IPS-18c (cell line): ENCODE measurements around the gene U2SURP.

ENCODE experiments used
- H3K4me3 ChIP-seq: 2 replicates; pipeline ENCODE4 v1.7.0; 2013; ENCODE audit warnings: low read depth, mild to moderate bottlenecking, low read length, moderate library complexity; ENCODE audit not compliant: insufficient read depth
- H3K9me3 ChIP-seq: one replicate; pipeline ENCODE4 v1.6.1; 2013; ENCODE audit warnings: mild to moderate bottlenecking, low read length, moderate library complexity; ENCODE audit not compliant: control insufficient read depth, insufficient read depth

The U2SURP gene

DNA sequence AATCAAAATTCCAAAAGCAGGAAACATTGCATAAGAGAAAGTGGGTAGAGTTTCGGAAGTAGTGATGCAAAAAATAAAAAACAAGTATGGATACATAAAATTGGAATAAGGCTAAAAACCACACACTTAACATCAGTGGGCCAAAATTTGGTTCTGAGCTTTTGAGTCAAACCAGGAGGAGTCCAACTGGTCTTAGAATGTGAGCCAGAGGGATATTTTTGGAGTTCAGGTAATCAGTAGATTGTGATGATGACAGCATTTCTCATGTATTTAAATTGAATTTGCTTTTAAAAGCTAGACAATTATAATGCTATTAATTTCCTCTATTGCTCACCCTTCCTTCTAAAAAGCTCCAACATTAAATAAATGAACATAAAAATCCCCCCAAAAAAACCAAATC, 80.0 kb downstream of the U2SURP start:
- peaks cover 3% of the 10 kb centered on the region for H3K9me3 ChIP-seq
- no peak overlapping the region for H3K4me3 ChIP-seq

DNA sequence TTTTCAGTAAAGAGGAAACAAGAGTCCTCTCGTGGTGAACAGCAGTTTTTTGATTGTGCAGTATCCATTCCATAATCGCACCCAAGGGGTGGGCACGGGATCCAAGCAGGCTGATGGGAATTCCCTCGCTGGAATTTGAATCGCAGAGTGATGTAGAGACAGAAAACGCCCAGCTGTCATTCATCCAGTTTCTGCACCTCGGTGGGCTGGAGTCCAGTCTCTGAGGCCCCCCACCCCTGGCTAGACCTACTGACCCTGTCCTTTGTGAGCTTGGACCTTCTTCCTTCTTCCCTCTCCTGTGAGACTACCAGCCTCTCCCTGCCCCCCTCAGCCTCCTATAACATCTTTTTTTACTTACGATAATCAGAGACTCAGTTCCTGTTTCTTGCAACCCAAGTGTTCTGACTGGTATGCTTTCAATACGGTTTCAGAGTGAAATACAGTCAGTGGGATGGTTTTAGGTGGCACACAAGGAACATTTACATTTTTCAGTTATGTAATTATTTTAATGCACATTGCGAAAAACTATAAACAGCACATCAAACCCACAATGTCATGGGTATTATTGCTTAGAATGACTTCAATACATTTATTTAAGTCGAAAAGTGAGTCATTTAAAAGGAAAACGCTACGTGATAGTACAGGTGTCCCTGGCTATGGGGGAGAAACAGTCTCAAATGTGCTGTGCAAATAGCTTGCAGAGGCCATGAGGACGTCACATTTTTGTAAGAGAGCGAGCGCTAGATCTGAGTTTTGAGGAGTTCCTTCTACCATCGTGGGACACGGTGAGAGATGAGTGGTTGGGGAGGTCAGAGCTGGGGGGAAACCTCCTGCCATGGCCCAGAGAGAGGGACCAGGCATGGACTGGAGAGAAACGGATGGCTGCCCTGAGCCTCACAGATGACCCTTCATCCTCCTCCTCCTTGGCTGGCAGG, 80.7 kb downstream of the U2SURP start:
- Histone ChIP-seq H3K9me3 (peaks cover 3% of the 10 kb centered on the region), H3K4me3 (no peak overlapping the region)

DNA sequence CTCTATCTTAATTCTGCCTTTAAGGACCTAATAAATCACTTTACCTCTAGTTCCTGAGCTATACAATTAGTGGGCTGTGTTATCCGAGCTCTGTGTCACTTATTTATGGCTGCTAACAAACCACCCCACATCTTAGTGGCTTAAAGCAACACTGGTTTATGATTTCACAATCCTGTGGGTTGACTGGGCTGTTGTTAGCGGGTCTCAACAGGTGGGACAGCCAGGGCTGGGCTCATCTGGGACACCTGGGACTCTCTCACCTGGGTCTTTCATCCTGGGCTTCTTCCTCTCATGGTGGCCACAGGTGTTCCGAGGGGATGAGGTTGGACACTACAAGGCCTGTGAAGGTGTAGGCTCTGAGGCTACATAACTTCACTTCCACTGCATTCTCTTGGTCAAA, 82.4 kb downstream of the U2SURP start:
- peaks cover 3% of the 10 kb centered on the region for H3K9me3 ChIP-seq

DNA sequence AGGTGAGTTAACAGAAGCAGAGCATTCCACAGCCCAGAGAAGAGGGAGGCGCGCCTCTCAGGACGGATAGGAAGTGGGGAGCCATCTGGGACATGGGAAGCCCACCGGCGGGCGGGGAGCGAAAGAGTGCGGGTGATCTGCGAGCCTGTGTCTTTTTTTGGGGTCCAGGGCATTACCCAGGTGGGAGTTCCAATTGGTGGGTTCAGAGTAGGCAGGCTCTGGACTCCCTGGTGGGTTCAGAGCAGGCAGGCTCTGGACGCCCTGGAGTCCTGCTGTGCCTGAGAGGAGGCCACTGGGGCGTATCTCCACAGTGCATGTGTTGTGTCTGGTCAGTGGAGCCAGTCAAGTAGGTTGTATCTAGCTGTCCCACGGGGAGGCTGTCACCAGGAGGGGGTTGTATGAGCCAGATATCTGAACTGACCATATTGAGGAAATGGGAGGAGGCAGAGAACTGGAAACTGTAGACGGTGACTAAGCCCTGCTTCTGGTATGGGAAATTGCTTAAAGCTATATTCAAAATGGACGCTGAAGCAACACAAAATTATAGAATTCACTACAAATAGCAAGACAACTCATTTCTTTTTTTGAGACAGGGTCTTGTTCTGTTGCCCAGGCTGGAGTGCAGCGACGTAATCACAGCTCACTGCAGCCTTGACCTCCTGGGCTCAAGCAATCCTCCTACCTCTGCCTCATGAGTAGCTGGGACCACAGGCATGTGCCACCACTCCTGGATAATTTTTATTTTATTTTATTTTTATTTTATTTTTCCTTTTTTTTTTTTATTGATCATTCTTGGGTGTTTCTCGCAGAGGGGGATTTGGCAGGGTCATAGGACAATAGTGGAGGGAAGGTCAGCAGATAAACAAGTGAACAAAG, 83.7 kb downstream of the U2SURP start:
- H3K4me3 ChIP-seq = no peak overlapping the region
- H3K9me3 ChIP-seq = peaks cover 3% of the 10 kb centered on the region

More for the DNA sequence above, 82.4 kb downstream of the U2SURP start:
- H3K4me3 ChIP-seq = no peak overlapping the region

DNA sequence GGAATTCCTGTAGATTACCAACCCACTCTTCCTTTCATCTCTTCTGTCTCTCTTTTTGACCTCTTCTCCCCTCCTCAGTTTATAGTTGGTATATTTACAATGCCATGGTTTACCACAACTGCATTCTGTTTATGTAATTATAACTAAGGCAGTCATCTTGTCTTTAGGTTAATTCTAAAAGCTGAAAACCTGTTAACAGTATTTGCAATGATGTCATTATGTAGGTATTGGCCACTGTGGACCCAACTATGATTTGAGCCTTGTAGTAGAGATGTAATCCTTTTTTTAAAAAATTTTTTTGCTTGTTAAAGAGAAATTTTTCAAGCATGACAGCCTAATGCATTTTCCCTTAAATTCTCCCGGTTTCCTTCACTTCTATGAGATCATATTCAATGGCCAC, 87.5 kb downstream of the U2SURP start:
- Histone ChIP-seq H3K9me3 (peaks cover 3% of the 10 kb centered on the region), H3K4me3 (no peak overlapping the region)

DNA sequence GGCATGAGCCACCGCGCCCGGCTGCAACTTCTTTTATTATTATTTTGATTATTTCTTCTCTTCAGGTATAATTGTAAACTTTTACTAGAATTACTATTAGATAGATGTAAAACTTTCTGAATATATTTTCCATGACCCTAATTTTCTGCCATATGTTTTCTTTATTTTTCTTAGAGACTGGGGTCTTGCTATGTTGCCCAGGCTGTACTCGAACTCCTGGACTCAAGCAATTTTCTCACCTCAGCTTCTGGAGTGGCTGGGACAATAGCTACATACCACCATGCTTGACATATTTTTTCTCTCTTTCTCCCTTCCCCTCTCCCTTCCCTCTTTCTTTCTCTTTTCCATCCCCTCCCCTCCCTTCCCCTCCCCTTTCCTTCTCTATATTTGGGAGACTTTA, 88.6 kb downstream of the U2SURP start:
- Histone ChIP-seq H3K9me3 (no peaks in the 10 kb centered on the region), H3K4me3 (no peak overlapping the region)

DNA sequence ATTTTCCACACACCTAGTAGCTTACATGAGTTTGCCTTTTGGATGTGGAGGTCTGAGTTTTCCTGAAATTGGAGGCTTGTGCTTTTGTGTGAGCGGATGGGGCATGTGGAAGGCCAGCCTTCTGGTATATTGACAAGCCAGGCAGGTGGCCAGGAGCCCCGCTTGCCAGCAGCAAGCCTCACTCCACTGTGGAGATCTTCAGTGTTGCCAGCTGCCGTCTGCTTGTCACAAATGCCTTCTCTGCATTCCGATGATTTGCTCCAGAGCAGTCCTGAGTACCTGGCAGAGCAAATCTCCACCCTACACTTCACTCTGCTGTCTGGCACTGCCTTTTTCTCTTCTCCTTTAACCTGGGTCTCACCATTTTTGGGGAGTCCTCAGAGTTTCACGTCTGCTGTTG, 89.1 kb downstream of the U2SURP start:
- peaks cover 3% of the 10 kb centered on the region for H3K9me3 ChIP-seq
- H3K4me3 ChIP-seq = no peak overlapping the region

DNA sequence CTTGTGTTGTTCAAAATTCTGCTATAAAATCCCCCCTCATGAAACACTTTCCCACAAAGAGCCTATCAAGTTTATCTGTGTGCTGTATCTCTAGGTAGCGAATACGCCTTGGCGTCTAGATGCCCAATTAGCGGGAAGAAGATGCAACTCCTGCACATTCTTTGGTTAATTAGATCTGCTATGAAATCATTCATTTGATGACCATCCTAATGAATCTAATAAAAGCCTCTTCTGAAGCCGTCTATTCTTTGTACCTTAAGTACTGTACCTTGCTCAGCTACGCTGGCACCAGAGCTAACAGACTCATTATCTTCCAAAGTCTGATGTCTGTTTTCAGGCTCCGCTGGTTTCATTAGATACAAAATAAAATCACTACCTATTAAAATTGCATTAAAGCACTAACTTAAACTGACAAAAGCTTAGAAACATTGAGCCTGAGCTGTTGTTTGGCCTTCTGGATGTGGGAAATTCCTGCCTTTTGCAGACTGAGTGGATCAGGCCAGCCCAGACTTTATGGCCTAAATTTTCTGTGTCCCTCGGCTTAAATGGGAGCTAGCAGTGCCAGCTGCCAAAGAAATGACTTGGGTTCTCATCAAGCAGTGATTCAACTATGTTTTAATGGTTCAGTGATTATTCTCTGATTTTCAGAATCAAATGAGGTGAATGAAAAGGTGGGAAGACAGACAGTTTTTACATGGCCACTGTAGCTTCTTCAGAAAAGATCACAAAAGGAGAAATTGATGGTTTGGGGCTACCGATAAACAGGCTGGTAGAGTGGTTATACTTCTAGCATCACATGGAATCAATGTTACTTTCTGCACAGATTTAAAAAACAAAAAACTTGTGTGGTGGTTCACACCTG, 89.8 kb downstream of the U2SURP start:
- Histone ChIP-seq H3K4me3 (no peak overlapping the region), H3K9me3 (peaks cover 5% of the 10 kb centered on the region)

DNA sequence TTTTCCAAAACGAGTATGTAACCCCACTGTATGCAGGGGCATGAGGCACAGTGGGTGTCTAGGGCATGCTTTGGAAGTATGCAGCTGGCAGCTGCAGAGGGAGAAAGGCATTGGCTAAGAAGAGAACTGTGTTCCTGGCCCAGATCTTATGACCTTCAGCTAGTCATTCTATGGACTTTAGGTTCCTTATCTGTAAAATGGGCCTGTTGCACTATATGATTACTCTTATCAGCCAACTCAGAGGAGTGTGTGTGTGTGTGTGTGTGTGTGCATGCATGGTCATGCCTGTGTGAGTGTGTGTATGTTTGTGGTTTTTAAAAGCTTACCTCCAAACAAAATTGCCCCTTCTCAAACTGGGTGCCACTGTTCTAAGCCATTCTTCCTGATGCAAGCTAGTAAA, 90.8 kb downstream of the U2SURP start:
- peaks cover 8% of the 10 kb centered on the region for H3K9me3 ChIP-seq
- no peak overlapping the region for H3K4me3 ChIP-seq

DNA sequence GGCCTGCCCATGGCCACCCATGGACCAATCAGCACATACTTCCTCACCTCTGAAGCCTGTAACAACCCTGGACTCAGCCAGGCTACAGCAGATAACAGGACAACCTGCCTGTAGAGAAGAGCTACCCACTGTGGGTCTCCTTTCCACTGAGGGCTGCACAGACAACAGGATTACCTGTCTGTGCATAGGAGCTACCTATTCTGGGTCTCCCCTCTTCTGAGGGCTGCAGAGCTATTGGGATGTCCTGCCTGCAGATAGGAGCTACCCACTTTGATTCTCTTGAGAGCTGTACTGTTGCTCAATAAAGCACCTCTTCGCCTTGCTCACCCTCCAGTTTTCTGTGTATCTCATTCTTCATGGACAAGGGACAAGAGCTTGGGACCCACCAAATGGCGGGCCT, 94.4 kb downstream of the U2SURP start:
- Histone ChIP-seq H3K9me3 (peaks cover 8% of the 10 kb centered on the region), H3K4me3 (no peak overlapping the region)

DNA sequence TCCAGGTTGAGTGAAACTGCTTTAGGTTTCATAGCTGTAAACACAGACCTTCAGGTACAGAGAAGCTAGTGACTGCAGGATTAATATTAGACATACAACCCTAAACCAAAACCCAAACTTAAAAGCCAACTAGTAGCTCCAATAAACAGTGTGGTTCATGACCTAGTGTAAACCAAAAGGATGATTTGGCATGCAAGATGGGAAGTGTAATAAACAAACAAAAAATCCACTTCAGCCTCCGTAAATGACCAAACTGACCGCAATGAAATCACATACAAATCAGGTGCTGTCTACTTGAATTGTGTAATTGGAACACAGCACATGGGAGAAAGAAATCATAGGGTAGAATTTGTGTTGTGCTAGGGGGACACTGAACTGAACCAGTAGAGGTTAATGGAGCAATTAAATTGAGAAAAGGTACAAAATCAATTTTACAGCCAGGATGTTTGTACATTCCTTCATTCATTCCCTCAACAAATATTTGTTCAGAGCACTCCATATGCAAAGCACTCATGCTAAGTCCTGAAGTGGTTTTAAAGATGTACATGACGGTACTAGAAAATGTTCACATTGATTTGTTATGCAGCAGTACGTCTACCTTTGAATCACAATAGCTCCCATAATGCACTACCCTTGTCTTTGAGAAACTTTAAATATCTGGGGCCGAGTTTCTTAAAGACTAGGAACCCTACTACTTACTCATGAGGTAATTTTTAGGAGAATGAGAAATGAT, 96.8 kb downstream of the U2SURP start:
- H3K4me3 ChIP-seq = no peak overlapping the region
- H3K9me3 ChIP-seq = peaks cover 10% of the 10 kb centered on the region

DNA sequence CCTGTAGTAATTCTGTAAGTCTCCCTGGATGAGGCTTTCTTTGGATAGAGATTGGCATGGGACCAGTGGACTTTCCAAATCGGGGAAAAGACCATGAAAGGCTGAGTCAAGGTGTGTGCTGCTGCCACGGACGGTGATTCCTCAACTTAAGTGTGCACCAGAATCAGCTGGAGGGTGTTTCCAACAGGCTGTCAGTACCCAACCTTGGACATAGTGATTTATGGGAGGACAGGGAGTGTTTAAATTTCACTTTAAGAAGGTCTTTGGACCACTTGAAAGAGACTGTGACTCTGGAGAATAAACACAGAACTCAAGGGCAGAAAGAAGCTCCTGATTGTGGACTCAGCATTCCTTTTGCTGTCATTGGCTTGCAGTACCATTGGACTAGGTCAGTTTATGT, 97.8 kb downstream of the U2SURP start:
- Histone ChIP-seq H3K4me3 (no peak overlapping the region), H3K9me3 (peaks cover 10% of the 10 kb centered on the region)

DNA sequence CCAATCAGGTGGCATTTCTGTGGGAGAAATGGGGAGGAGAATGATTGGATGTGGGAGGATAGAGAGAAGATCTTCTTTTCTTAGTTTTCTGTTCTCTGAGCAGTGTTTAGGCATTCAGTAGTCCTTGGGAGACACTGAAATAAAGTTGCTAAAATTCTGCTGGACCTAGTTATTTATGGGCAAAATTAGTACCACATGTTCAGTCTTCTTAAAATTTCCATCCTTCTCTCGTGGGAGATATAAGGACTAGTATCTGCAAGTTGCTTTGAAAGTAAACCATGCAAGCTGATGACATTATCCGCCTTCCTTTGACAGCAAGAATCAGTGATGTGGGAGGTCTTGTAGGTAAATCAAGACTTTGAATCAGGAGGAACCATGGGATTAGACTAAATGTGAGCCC, 98.3 kb downstream of the U2SURP start:
- peaks cover 10% of the 10 kb centered on the region for H3K9me3 ChIP-seq
- H3K4me3 ChIP-seq = no peak overlapping the region

DNA sequence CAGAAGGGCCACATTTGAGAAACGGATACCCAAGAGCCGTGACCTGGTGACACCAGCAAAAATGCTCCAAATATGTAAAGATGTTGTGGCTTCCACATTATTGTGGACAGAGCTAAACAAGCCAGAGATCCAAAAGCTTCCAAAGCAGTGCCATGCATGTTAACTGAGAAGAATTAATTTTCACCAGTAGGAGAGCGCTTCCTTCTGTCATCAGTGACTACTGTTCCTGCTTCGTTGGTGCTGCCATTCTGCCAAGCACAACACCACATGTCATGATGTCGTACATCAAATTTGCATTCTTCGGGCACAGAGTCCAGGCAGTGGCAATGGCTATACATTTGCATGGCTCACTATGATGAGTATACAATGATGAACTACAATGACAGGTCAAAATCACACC, 99.1 kb downstream of the U2SURP start:
- H3K9me3 ChIP-seq = peaks cover 12% of the 10 kb centered on the region
- no peak overlapping the region for H3K4me3 ChIP-seq

DNA sequence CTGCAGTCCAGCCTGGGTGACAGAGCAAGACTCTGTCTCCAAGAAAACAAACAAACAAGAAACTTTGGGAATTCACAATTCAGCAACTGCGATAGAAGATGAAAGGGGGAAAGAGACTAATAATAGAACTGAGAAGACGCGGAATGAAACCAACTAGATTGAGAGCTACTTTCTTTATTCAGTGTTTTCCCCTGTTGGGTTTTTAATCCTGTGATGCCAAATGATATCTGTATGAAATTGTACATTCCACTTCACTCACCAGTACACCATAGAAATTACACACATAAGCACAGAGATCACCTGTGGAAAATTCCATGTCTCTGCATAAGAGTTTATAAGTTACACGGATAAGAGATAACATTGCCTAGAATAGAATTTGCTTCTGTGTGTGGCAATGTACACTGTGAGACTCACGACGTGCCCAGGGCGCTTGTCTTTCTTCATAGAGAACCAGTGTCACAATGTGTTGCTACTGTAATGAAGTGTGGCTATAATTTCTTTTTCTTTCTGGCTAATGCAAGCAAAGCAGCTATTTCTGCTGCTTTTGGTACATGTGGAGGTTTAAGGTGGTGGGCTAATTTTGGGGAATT, 100.5 kb downstream of the U2SURP start:
- Histone ChIP-seq H3K4me3 (no peak overlapping the region), H3K9me3 (peaks cover 7% of the 10 kb centered on the region)

DNA sequence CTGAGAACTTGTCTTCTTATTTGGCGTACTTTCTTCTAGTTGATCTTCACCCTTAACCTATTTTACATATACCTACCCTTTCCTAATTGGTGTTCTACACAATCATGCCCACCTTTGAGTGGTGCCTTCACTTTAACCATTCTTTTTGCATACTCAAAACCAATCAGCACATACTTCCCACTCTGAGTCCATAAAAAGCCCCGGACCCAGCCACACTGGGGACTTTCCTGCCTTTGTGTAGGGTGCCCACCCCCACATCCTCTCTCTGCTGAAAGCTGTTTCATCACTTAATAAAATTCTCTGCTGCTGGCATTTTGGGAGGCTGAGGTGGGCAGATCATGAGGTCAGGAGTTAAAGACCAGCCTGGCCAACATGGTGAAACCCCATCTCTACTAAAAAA, 102.3 kb downstream of the U2SURP start:
- Histone ChIP-seq H3K9me3 (peaks cover 7% of the 10 kb centered on the region), H3K4me3 (no peak overlapping the region)
